ENCODE data around the gene ELAPOR1.

Gene ELAPOR1

GRCh38 chr1:109113590-109114341, at the start of gene ELAPOR1:
TSS of gene ELAPOR1 (plus strand) at chr1:109114115. CDS start at chr1:109114184, 69 bp downstream.
- DNase-seq (peak; percentile 78 to 82), ATAC-seq (peak; percentile 83)

GRCh38 chr1:109065137-109065536, 48.8 kb upstream of the ELAPOR1 start:
- H3K4me3 Mint-ChIP-seq: no peak overlapping the region
- H3K4me1 Mint-ChIP-seq: no peaks in the 10 kb centered on the region
- no peaks in the 10 kb centered on the region for H3K9me3 Mint-ChIP-seq
- ATAC-seq: no peak
- no peak overlapping the region for H3K27ac Mint-ChIP-seq
- no peak for DNase-seq
- H3K27me3 Mint-ChIP-seq: no peaks in the 10 kb centered on the region

More at GRCh38 chr1:109113590-109114341, at the start of gene ELAPOR1:
- Mint-ChIP-seq H3K4me1 (peaks cover 49% of the 10 kb centered on the region), H3K4me3 (peak within 1 kb of the TSS; percentile 86 to 89), H3K27ac (peak within 1 kb of the TSS; percentile 80 to 92), H3K27me3 (peaks cover 6% of the 10 kb centered on the region), H3K9me3 (no peaks in the 10 kb centered on the region)

- Mint-ChIP-seq H3K4me3 (no peak overlapping the region), H3K4me1 (no peaks in the 10 kb centered on the region), H3K27ac (no peak overlapping the region), H3K9me3 (no peaks in the 10 kb centered on the region), H3K27me3 (no peaks in the 10 kb centered on the region)
- no peak for ATAC-seq
- no peak for DNase-seq
Observed at GRCh38 chr1:109067883-109068282, 46.0 kb upstream of the ELAPOR1 start.

GRCh38 chr1:109069294-109069693, 44.6 kb upstream of the ELAPOR1 start:
- ATAC-seq: no peak
- no peaks in the 10 kb centered on the region for H3K9me3 Mint-ChIP-seq
- DNase-seq: no peak
- H3K27ac Mint-ChIP-seq: no peak overlapping the region
- no peaks in the 10 kb centered on the region for H3K27me3 Mint-ChIP-seq
- peaks cover 3% of the 10 kb centered on the region for H3K4me1 Mint-ChIP-seq
- H3K4me3 Mint-ChIP-seq: no peak overlapping the region

GRCh38 chr1:109075531-109076490, 38.1 kb upstream of the ELAPOR1 start, which contains the start of gene TAF13:
TSS of gene TAF13 (minus strand) at chr1:109076003. CDS start at chr1:109075947, 56 bp downstream.
- peak within 1 kb of the TSS; percentile 98 for H3K4me3 Mint-ChIP-seq
- H3K4me1 Mint-ChIP-seq: peaks cover 16% of the 10 kb centered on the region
- peak; percentile 100 for ATAC-seq
- peak within 1 kb of the TSS; percentile 96 to 99 for H3K27ac Mint-ChIP-seq
- no peaks in the 10 kb centered on the region for H3K9me3 Mint-ChIP-seq
- DNase-seq: peak; percentile 78 to 90
- H3K27me3 Mint-ChIP-seq: no peaks in the 10 kb centered on the region

GRCh38 chr1:109078317-109078716, 35.6 kb upstream of the ELAPOR1 start:
- Mint-ChIP-seq H3K4me3 (no peak overlapping the region), H3K4me1 (peaks cover 16% of the 10 kb centered on the region), H3K27ac (no peak overlapping the region), H3K27me3 (no peaks in the 10 kb centered on the region), H3K9me3 (no peaks in the 10 kb centered on the region)
- ATAC-seq (no peak), DNase-seq (no peak)

GRCh38 chr1:109079240-109079622, 34.7 kb upstream of the ELAPOR1 start:
- no peak overlapping the region for H3K27ac Mint-ChIP-seq
- H3K27me3 Mint-ChIP-seq: no peaks in the 10 kb centered on the region
- DNase-seq: no peak
- no peak for ATAC-seq
- H3K9me3 Mint-ChIP-seq: no peaks in the 10 kb centered on the region
- no peak overlapping the region for H3K4me3 Mint-ChIP-seq
- peaks cover 13% of the 10 kb centered on the region for H3K4me1 Mint-ChIP-seq

- Mint-ChIP-seq H3K4me3 (no peak overlapping the region), H3K27me3 (no peaks in the 10 kb centered on the region), H3K27ac (no peak overlapping the region), H3K9me3 (no peaks in the 10 kb centered on the region), H3K4me1 (peaks cover 5% of the 10 kb centered on the region)
- DNase-seq (no peak), ATAC-seq (no peak)
Observed at GRCh38 chr1:109080441-109081082, 33.4 kb upstream of the ELAPOR1 start.

- no peak overlapping the region for H3K4me3 Mint-ChIP-seq
- no peak overlapping the region for H3K27ac Mint-ChIP-seq
- H3K4me1 Mint-ChIP-seq: no peaks in the 10 kb centered on the region
- ATAC-seq (no peak), DNase-seq (no peak)
- no peaks in the 10 kb centered on the region for H3K27me3 Mint-ChIP-seq
- H3K9me3 Mint-ChIP-seq: no peaks in the 10 kb centered on the region
Observed at GRCh38 chr1:109083501-109083900, 30.4 kb upstream of the ELAPOR1 start.

- H3K4me3 Mint-ChIP-seq: no peak overlapping the region
- H3K9me3 Mint-ChIP-seq: no peaks in the 10 kb centered on the region
- H3K27ac Mint-ChIP-seq: no peak overlapping the region
- H3K27me3 Mint-ChIP-seq: no peaks in the 10 kb centered on the region
- H3K4me1 Mint-ChIP-seq: no peaks in the 10 kb centered on the region
- no peak for ATAC-seq
- no peak for DNase-seq
Observed at GRCh38 chr1:109083923-109084322, 30.0 kb upstream of the ELAPOR1 start.

- ATAC-seq: no peak
Observed at GRCh38 chr1:109084563-109085517, 29.1 kb upstream of the ELAPOR1 start.

GRCh38 chr1:109089242-109090015, 24.5 kb upstream of the ELAPOR1 start:
- no peaks in the 10 kb centered on the region for H3K27me3 Mint-ChIP-seq
- ATAC-seq (peak; percentile 32), DNase-seq (peak; percentile 43 to 57)
- H3K4me3 Mint-ChIP-seq: peak overlapping the region; percentile 86 to 93
- no peaks in the 10 kb centered on the region for H3K9me3 Mint-ChIP-seq
- H3K4me1 Mint-ChIP-seq: peaks cover 30% of the 10 kb centered on the region
- H3K27ac Mint-ChIP-seq: peak overlapping the region; percentile 52 to 95

More at GRCh38 chr1:109084563-109085517, 29.1 kb upstream of the ELAPOR1 start:
- no peak for DNase-seq
- Mint-ChIP-seq H3K27me3 (no peaks in the 10 kb centered on the region), H3K9me3 (no peaks in the 10 kb centered on the region), H3K4me3 (no peak overlapping the region), H3K4me1 (peaks cover 8% of the 10 kb centered on the region), H3K27ac (no peak overlapping the region)

GRCh38 chr1:109090196-109091077, 23.5 kb upstream of the ELAPOR1 start, which contains the start of gene TMEM167B:
TSS of gene TMEM167B (plus strand) at chr1:109090764. CDS start at chr1:109090873, 109 bp downstream.
- Mint-ChIP-seq H3K4me3 (peak within 1 kb of the TSS; percentile 86 to 93), H3K27me3 (no peaks in the 10 kb centered on the region), H3K9me3 (no peaks in the 10 kb centered on the region), H3K27ac (peak within 1 kb of the TSS; percentile 95 to 96), H3K4me1 (peaks cover 30% of the 10 kb centered on the region)
- ATAC-seq (peak; percentile 97), DNase-seq (peak; percentile 86 to 92)

Measured in stimulated activated naive CD8-positive, alpha-beta T cell treated with anti-CD3 and anti-CD28 coated beads, Interleukin-15, amount 100 ng/mL, for 72 hours (primary cell).